ENCODE results near the gene PODXL2.

Gene PODXL2

DNA sequence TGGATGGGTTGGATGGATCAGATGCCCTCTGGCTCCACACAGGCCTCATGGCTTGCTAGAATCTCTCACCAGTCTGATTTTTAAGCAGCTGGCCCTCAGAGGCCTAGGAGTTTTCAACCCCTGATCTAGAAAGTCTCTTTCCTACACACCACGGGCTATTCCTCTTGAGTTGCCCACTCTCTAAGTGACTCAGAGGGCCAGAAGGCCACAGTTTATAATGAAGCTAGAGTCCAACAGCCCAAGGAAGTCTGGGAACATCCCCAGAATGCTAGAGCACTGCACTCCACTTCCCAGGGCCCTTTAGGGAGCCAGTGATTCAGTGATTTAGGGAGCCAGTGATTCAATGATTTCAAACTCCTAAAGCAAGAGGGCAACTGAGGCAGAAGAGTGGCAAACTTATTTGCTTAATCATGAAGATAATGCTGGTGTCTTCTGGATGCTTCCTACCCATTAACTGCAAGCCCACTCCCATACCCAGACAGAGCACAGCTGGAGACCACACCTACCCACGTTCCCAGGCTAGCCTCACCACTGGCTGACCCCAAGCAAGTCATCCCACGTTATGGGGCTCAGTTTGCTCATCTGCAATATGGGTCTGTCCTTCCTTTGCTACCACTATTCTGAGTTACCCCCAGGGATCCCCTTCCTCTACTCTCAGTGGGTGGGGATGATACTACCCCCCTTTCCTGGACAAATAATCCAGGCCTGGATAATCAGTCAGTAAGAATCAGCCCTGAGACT lies 80.5 kb downstream of the PODXL2 start:
- H3K4me3 ChIP-seq (ENCODE audit: low read depth, low read length): no peak overlapping the region
- TF ChIP-seq, protein P1, sequence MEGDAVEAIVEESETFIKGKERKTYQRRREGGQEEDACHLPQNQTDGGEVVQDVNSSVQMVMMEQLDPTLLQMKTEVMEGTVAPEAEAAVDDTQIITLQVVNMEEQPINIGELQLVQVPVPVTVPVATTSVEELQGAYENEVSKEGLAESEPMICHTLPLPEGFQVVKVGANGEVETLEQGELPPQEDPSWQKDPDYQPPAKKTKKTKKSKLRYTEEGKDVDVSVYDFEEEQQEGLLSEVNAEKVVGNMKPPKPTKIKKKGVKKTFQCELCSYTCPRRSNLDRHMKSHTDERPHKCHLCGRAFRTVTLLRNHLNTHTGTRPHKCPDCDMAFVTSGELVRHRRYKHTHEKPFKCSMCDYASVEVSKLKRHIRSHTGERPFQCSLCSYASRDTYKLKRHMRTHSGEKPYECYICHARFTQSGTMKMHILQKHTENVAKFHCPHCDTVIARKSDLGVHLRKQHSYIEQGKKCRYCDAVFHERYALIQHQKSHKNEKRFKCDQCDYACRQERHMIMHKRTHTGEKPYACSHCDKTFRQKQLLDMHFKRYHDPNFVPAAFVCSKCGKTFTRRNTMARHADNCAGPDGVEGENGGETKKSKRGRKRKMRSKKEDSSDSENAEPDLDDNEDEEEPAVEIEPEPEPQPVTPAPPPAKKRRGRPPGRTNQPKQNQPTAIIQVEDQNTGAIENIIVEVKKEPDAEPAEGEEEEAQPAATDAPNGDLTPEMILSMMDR (IDR thresholded peaks at IDR 0.05; ENCODE audit: insufficient read depth, low read depth, low read length, missing control alignments): no peak
- DNase-seq (ENCODE audit: low read depth): no peak

DNA sequence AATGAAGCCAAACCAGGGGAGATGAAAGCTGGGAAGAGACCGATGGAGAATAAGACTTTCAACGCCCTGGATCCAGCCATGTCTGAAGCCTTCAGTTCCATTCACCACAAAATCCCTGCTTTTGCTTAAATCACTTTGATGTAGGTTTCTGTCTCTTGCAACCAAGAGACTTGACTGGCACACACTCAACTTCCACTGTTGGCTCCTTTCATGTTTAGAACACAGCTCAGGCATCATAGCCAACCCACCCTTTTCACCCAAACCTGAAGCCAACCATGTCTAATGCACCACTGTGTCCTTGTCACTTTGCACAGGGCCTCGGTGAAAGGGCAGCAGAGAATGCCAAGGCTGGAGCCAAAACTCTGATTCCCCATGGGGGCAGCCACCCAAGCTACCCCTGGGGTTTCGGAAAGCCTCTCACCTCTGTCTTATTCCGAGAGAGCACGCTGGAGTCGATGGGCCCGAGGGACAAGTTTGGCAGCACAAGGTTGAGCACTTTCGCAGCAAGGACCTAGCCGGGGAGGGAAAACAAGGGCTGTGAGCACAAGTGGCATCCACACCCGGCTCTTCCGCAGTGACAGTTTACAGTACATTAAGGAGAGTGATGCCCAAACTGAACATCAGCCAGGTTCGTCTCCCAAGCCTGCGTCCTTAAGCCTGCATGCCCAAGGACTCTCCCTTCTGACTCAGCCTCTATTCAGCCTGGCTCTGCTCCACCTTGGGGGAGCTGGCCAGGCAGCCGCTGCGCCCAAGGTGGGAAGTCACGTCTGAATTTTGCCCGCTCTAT lies 81.4 kb downstream of the PODXL2 start:
- DNase-seq (ENCODE audit: low read depth): no peak
- no peak overlapping the region for H3K4me3 ChIP-seq (ENCODE audit: low read depth, low read length)
- TF ChIP-seq, protein P1 (IDR thresholded peaks at IDR 0.05; ENCODE audit: insufficient read depth, low read depth, low read length, missing control alignments): no peak

DNA sequence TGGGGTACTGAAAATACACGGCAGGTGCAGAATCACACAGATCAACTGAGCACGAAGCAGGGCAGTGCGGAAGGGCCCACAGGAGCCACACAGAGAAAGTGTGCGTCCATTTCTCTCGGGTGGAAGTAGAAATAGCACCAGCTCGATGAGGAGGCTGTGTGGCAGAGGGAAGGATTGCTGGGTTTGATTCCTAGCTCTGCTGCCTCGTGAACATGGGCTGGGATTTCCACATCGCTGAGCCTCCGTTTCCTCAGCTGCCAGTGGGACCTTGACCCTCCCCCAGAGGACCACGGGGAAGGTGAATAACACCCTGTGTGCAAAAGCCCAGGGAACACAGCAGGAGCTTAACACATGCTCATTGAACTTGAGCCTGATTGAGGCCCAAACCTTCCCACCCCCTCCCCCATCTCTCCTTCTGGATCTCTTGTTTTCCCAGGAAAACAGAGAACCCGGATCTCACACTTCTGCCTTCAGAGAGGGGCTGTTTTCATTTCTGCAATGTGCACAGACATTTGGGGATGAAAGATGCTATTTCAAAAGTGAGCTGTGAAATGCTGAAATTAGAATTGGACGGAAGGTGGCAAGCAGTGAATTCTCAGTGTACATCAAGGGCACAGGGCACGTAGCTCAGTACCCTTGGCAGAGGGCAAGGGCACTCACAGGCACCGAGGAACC lies 82.2 kb downstream of the PODXL2 start:
- DNase-seq (ENCODE audit: low read depth): no peak
- H3K4me3 ChIP-seq (ENCODE audit: low read depth, low read length): no peak overlapping the region
- TF ChIP-seq, protein P1 (IDR thresholded peaks at IDR 0.05; ENCODE audit: insufficient read depth, low read depth, low read length, missing control alignments): no peak

- DNase-seq (ENCODE audit: low read depth): no peak
- no peak overlapping the region for H3K4me3 ChIP-seq (ENCODE audit: low read depth, low read length)
- TF ChIP-seq, protein P1 (IDR thresholded peaks at IDR 0.05; ENCODE audit: insufficient read depth, low read depth, low read length, missing control alignments): no peak
Observed at GRCh38 chr3:127711896-127712295, 82.9 kb downstream of the PODXL2 start.

DNA sequence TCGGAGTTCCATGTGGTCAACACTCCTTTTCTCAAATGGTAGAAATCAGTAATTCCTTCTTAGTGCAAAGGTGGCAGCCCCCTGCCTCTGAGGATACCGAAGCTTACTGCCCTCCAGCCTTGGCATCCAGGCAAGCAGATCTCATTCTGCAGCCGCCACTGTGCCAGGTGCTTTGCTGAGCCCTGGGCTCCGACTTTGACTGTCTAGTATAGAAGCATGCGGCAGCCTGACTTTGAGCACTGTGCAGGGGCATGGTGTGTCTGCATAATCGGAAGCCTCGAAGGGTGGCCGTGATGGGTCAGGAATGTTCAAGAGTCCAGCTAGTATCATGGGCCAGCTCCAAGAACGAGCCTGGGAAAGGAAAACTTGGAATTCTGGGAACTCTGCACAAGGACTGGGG lies 83.5 kb downstream of the PODXL2 start:
- TF ChIP-seq, protein P1 (IDR thresholded peaks at IDR 0.05; ENCODE audit: insufficient read depth, low read depth, low read length, missing control alignments): no peak

GRCh38 chr3:127712881-127713771 lies 84.1 kb downstream of the PODXL2 start:
- no peak for DNase-seq (ENCODE audit: low read depth)
- H3K4me3 ChIP-seq (ENCODE audit: low read depth, low read length): no peak overlapping the region
- TF ChIP-seq, protein P1 (IDR thresholded peaks at IDR 0.05; ENCODE audit: insufficient read depth, low read depth, low read length, missing control alignments): no peak

More for the DNA sequence above, 83.5 kb downstream of the PODXL2 start:
- DNase-seq (ENCODE audit: low read depth): no peak
- no peak overlapping the region for H3K4me3 ChIP-seq (ENCODE audit: low read depth, low read length)
